HepG2 (cell line): ENCODE data around the gene MMP24OS.

Experiments
- CTCF ChIP-seq: sonication (generic); formaldehyde crosslinking; IDR thresholded peaks from 2 replicates; pipeline ENCODE4 v1.5.0; 2020; ENCODE audit warnings: mild to moderate bottlenecking, missing genetic modification reagents, moderate library complexity
- NFIC ChIP-seq: IDR thresholded peaks from 2 replicates; pipeline ENCODE4 v1.6.1; 2012; ENCODE audit warnings: mild to moderate bottlenecking, low read length, inconsistent platforms
- POLR2AphosphoS5 ChIP-seq: IDR thresholded peaks from 2 replicates; pipeline ENCODE4 v1.6.1; 2012; ENCODE audit warnings: low read depth, low read length
- RAD21 ChIP-seq: fragments of 450-650 bp; formaldehyde crosslinking; IDR thresholded peaks from 2 replicates; pipeline ENCODE4 v1.5.0; 2020; ENCODE audit warnings: mild to moderate bottlenecking
- STAT6 ChIP-seq: sonication (generic); formaldehyde crosslinking; IDR thresholded peaks from 2 replicates; pipeline ENCODE4 v1.4.0; 2020; ENCODE audit warnings: missing genetic modification reagents, mild to moderate bottlenecking, borderline replicate concordance
- TFE3 ChIP-seq: IDR thresholded peaks from 2 replicates; pipeline ENCODE4 v1.6.1; 2016
- ZBTB25 ChIP-seq: IDR thresholded peaks from 2 replicates; pipeline ENCODE4 v1.6.1; 2018; ENCODE audit warnings: missing genetic modification reagents
- ZFX ChIP-seq: sonication (generic); formaldehyde crosslinking; IDR thresholded peaks from 2 replicates; pipeline ENCODE4 v1.4.0; 2020; ENCODE audit warnings: mild to moderate bottlenecking, low read depth, missing genetic modification reagents, moderate library complexity
- ZNF232 ChIP-seq: sonication (generic); formaldehyde crosslinking; IDR thresholded peaks from 2 replicates; pipeline ENCODE4 v1.4.0; 2020; ENCODE audit warnings: missing genetic modification reagents, borderline replicate concordance
- ZNF432 ChIP-seq: sonication (generic); formaldehyde crosslinking; IDR thresholded peaks from 2 replicates; pipeline ENCODE4 v1.5.0; 2020; ENCODE audit warnings: missing genetic modification reagents, mild to moderate bottlenecking, borderline replicate concordance

- TF ChIP-seq POLR2AphosphoS5 (no peak), ZNF232 (CRISPR knock-in tag) (no peak), TFE3 (CRISPR knock-in tag) (no peak), STAT6 (CRISPR knock-in tag) (no peak), CTCF (no peak), ZFX (CRISPR knock-in tag) (no peak), ZBTB25 (CRISPR knock-in tag) (no peak), RAD21 (CRISPR knock-in tag) (no peak), ZNF432 (CRISPR knock-in tag) (no peak), NFIC (no peak)
These were observed 39.7 kb upstream of the MMP24OS start for GRCh38 chr20:35317416-35318210.
